Breast epithelium (tissue), 3 donors: Measurements from ENCODE around the gene GALNT2.

Experiments
- POLR2A ChIP-seq: fragments of 450-650 bp; IDR thresholded peaks from one replicate; pipeline ENCODE4 v1.6.1; 2016; ENCODE audit warnings: antibody characterized with exemption, mild to moderate bottlenecking, moderate library complexity
- POLR2AphosphoS5 ChIP-seq, 3 donors: sonication (generic); formaldehyde crosslinking; IDR thresholded peaks; one replicate each; pipeline ENCODE4 v1.6.1; 2017; ENCODE audit warnings: antibody characterized with exemption in 3 of 3

DNA sequence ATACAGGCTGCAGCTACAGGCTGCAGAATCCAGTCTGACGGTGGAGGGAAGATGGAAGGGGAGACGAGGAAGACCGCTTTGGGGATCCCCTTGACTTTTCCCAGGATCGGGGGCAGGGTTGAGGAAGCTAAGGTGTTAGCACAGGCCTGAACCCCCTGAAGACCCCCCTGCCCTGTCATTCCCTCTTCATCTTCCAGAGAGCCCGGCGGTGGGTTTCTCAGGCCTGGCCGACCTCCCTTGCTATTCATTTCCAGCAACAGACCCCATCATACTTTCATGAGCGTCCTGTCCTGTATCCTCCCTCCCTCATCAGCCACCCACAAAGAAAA lies 247.1 kb downstream of the GALNT2 start:
- TF ChIP-seq POLR2AphosphoS5 (IDR thresholded peaks at IDR 0.05) (no peak), POLR2A (no peak)
